Measurements from ENCODE around the gene SERPINA6.
"Not testable (repeated sequence)": the region's sequence is repeated elsewhere in the genome, so short reads cannot be mapped to it uniquely, and the experiment has no call there.

The SERPINA6 gene

GRCh38 chr14:94355191-94355794 lies 32.2 kb upstream of the SERPINA6 start:
- TF ChIP-seq CTCF (IDR thresholded peaks at IDR 0.05; ENCODE audit: insufficient read depth, low read length, missing control alignments), result peak; percentile 57
- H3K4me3 ChIP-seq (ENCODE audit: low read depth, low read length), result no peak overlapping the region
- ChIA-PET CTCF (interaction anchor here (1.0 to 4.9 kb wide), 9 partner anchors 10 to 194 kb away, joined by 3 to 40 read pairs (median 8); partner anchors contain the start of gene SERPINA2), POLR2A (interaction anchor here (1.0 kb wide), 1 partner anchor 10 kb away, joined by 3 read pairs; no protein-coding TSS in a partner anchor)
- no peak for DNase-seq (ENCODE audit: low read depth, low spot score)

DNA sequence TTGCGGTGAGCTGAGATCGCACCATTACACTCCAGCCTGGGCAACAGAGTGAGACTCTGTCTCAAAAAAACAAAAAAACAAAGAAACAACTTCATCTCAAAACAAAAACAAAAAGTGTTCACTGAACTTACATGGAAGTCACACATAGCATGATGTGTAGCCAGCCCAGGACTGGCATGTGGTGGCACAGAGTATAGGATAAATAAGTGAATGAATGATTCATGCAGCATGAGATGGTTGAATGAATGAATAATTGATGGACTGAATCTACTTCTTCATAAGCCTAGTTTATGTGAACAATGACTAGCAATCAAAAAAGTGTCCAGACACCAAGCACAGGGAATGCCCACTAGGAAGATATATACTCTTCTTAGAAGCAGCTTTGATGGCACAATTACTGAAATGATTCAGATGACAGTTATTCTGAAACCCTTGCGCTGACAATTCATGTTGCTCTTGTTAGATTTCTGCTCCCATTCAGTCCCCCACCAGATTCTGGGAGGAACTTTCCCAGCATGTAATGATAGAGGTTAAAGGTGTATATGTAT lies 31.6 kb upstream of the SERPINA6 start:
- ChIA-PET CTCF (interaction anchor here (1.0 to 4.9 kb wide), 8 partner anchors 10 to 194 kb away, joined by 3 to 40 read pairs (median 10); partner anchors contain the start of gene SERPINA2), POLR2A (no interaction called here)
- no peak for TF ChIP-seq CTCF (IDR thresholded peaks at IDR 0.05; ENCODE audit: insufficient read depth, low read length, missing control alignments)
- DNase-seq (ENCODE audit: low read depth, low spot score), result no peak
- no peak overlapping the region for H3K4me3 ChIP-seq (ENCODE audit: low read depth, low read length)

GRCh38 chr14:94354190-94354589 lies 31.1 kb upstream of the SERPINA6 start:
- POLR2A ChIA-PET; H3K4me3 ChIP-seq (ENCODE audit: low read depth, low read length): not testable (repeated sequence)
- CTCF ChIA-PET, result interaction anchor here (1.6 to 4.9 kb wide), 4 partner anchors 9 to 132 kb away, joined by 4 to 40 read pairs (median 16); no protein-coding TSS in a partner anchor

GRCh38 chr14:94349276-94349675 lies 26.1 kb upstream of the SERPINA6 start:
- CTCF ChIA-PET, result interaction anchor here (1.7 kb wide), 1 partner anchor 74 kb away, joined by 4 read pairs; no protein-coding TSS in a partner anchor
- TF ChIP-seq CTCF (IDR thresholded peaks at IDR 0.05; ENCODE audit: insufficient read depth, low read length, missing control alignments), result no peak
- no peak for DNase-seq (ENCODE audit: low read depth, low spot score)
- POLR2A ChIA-PET, result no interaction called here
- H3K4me3 ChIP-seq (ENCODE audit: low read depth, low read length), result no peak overlapping the region

More at GRCh38 chr14:94354190-94354589, 31.1 kb upstream of the SERPINA6 start:
- DNase-seq (ENCODE audit: low read depth, low spot score), result not testable (repeated sequence)

GRCh38 chr14:94348836-94349235 lies 25.7 kb upstream of the SERPINA6 start:
- TF ChIP-seq CTCF (IDR thresholded peaks at IDR 0.05; ENCODE audit: insufficient read depth, low read length, missing control alignments), result no peak
- CTCF ChIA-PET, result interaction anchor here (1.7 kb wide), 1 partner anchor 74 kb away, joined by 4 read pairs; no protein-coding TSS in a partner anchor
- POLR2A ChIA-PET, result no interaction called here
- no peak for DNase-seq (ENCODE audit: low read depth, low spot score)
- no peak overlapping the region for H3K4me3 ChIP-seq (ENCODE audit: low read depth, low read length)

DNA sequence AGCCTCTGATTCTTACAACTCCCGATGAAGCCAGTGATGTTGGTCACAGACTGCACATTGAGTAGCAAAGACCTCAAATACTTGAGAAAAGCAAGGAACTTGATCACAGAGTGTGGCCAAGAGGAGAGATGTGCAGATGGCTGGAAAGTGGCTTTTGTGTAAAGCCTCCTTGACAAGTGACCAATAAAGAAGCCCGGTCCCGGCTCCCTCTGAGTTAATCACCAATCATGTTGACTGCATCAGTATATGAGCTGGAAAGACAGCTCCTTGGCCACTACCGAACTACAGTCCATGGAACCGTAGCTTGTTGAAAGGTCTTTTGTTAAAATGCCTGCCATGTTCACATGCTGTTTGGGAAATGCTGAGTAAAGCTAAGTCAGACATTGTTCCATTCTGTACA lies 23.7 kb upstream of the SERPINA6 start:
- DNase-seq (ENCODE audit: low read depth, low spot score), result no peak
- ChIA-PET POLR2A (no interaction called here), CTCF (interaction anchor here (1.0 to 1.3 kb wide), 2 partner anchors 28 to 209 kb away, joined by 3 to 4 read pairs; no protein-coding TSS in a partner anchor)
- no peak for TF ChIP-seq CTCF (IDR thresholded peaks at IDR 0.05; ENCODE audit: insufficient read depth, low read length, missing control alignments)
- no peak overlapping the region for H3K4me3 ChIP-seq (ENCODE audit: low read depth, low read length)

GRCh38 chr14:94346065-94346786 lies 23.1 kb upstream of the SERPINA6 start:
- H3K4me3 ChIP-seq (ENCODE audit: low read depth, low read length); DNase-seq (ENCODE audit: low read depth, low spot score): not testable (repeated sequence)
- ChIA-PET POLR2A (interaction anchor here (1.0 kb wide), 1 partner anchor 10 kb away, joined by 3 read pairs; no protein-coding TSS in a partner anchor), CTCF (interaction anchor here (1.3 to 1.4 kb wide), 2 partner anchors 28 to 140 kb away, joined by 4 read pairs; no protein-coding TSS in a partner anchor)

Measured in AG04449 (cell line).